Liver (tissue), 9 donors: ENCODE data around the gene FZR1. TPM values are rescaled to one million over a fixed set of nuclear protein-coding genes. Genes with fewer than 3 reads are reported as not detected.

Experiments used
- DNase-seq: peaks from one replicate; pipeline ENCODE4 v3.0.0-alpha.2; 2017; ENCODE audit warnings: low spot score
- H3K27ac ChIP-seq, 2 donors: one replicate each; pipeline ENCODE4 v1.7.0; 2013; ENCODE audit warnings: inconsistent platforms in 2 of 2, low read length in 2 of 2, control low read depth in 1 of 2, low read depth in 1 of 2, mild to moderate bottlenecking in 1 of 2
- H3K27me3 ChIP-seq, 4 donors: one replicate each; pipeline versions ENCODE4 v1.6.1 to v1.7.0; 2013; ENCODE audit warnings: low read length in 3 of 4, inconsistent platforms in 1 of 4, mild to moderate bottlenecking in 1 of 4, moderate library complexity in 1 of 4; ENCODE audit not compliant: control insufficient read depth in 4 of 4, insufficient read depth in 4 of 4
- H3K36me3 ChIP-seq, 4 donors: one replicate each; pipeline versions ENCODE4 v1.6.1 to v1.7.0; 2013; ENCODE audit warnings: low read length in 3 of 4, mild to moderate bottlenecking in 3 of 4, low read depth in 1 of 4, moderate library complexity in 1 of 4; ENCODE audit not compliant: control insufficient read depth in 4 of 4, insufficient read depth in 3 of 4
- H3K4me1 ChIP-seq, 4 donors: one replicate each; pipeline versions ENCODE4 v1.6.1 to v1.7.0; 2013; ENCODE audit warnings: low read length in 3 of 4, mild to moderate bottlenecking in 3 of 4, moderate library complexity in 1 of 4; ENCODE audit not compliant: control insufficient read depth in 4 of 4, insufficient read depth in 4 of 4
- H3K4me3 ChIP-seq, 3 donors: one replicate each; pipeline versions ENCODE4 v1.6.1 to v1.7.0; 2013; ENCODE audit warnings: low read length in 3 of 3, control low read depth in 1 of 3, low read depth in 1 of 3, mild to moderate bottlenecking in 1 of 3
- H3K9ac ChIP-seq, 2 donors: one replicate each; pipeline ENCODE4 v1.7.0; 2013; ENCODE audit warnings: low read length in 2 of 2, mild to moderate bottlenecking in 2 of 2, moderate library complexity in 2 of 2, control low read depth in 1 of 2, low read depth in 1 of 2
- H3K9me3 ChIP-seq, 4 donors: one replicate each; pipeline versions ENCODE4 v1.6.1 to v1.7.0; 2013; ENCODE audit warnings: low read length in 3 of 4; ENCODE audit not compliant: control insufficient read depth in 4 of 4
- CTCF ChIP-seq: fragments of 150-350 bp; IDR thresholded peaks from 2 replicates; pipeline ENCODE4 v1.5.1; 2017; ENCODE audit warnings: improper control_type of control experiment, low read depth, low read length; ENCODE audit not compliant: missing input control
- EGR1 ChIP-seq, 2 donors: IDR thresholded peaks; 2 replicates each; pipeline ENCODE4 v1.6.1; 2016 to 2018; ENCODE audit warnings: antibody characterized with exemption in 2 of 2, low read depth in 2 of 2
- GABPA ChIP-seq, 2 donors: IDR thresholded peaks in 1 of 2; conservative IDR thresholded peaks in 1 of 2; 2 replicates each; pipeline ENCODE4 v1.6.1; 2016; ENCODE audit warnings: antibody characterized with exemption in 2 of 2, mild to moderate bottlenecking in 1 of 2, moderate library complexity in 1 of 2
- HNF4A ChIP-seq, 2 donors: conservative IDR thresholded peaks; 2 replicates each; pipeline ENCODE4 v1.6.1; 2016; ENCODE audit warnings: antibody characterized with exemption in 2 of 2, mild to moderate bottlenecking in 2 of 2
- HNF4G ChIP-seq: IDR thresholded peaks from 2 replicates; pipeline ENCODE4 v1.6.1; 2016; ENCODE audit warnings: antibody characterized with exemption
- JUND ChIP-seq, 2 donors: IDR thresholded peaks; 2 replicates each; pipeline ENCODE4 v1.6.1; 2016; ENCODE audit warnings: antibody characterized with exemption in 2 of 2
- MAX ChIP-seq: IDR thresholded peaks from 2 replicates; pipeline ENCODE4 v1.6.1; 2016; ENCODE audit warnings: antibody characterized with exemption
- RAD21 ChIP-seq, 2 donors: IDR thresholded peaks; 2 replicates each; pipeline ENCODE4 v1.6.1; 2016; ENCODE audit warnings: antibody characterized with exemption in 2 of 2, mild to moderate bottlenecking in 2 of 2
- REST ChIP-seq: IDR thresholded peaks from 2 replicates; pipeline ENCODE4 v1.6.1; 2016; ENCODE audit warnings: antibody characterized with exemption, mild to moderate bottlenecking
- RXRA ChIP-seq, 2 donors: IDR thresholded peaks; 2 replicates each; pipeline ENCODE4 v1.6.1; 2017 to 2018; ENCODE audit warnings: antibody characterized with exemption in 2 of 2, mild to moderate bottlenecking in 1 of 2
- SP1 ChIP-seq: IDR thresholded peaks from 2 replicates; pipeline ENCODE4 v1.6.1; 2018; ENCODE audit warnings: antibody characterized with exemption, mild to moderate bottlenecking
- TAF1 ChIP-seq: conservative IDR thresholded peaks from 2 replicates; pipeline ENCODE4 v1.6.1; 2016; ENCODE audit warnings: antibody characterized with exemption, mild to moderate bottlenecking
- ZBTB33 ChIP-seq: IDR thresholded peaks from 2 replicates; pipeline ENCODE4 v1.6.1; 2016; ENCODE audit warnings: antibody characterized with exemption
- WGBS: extraction: QIAGEN DNeasy Blood & Tissue Kit; methylation state at CpG from one replicate; pipeline ENCODE4 v1.1.7; 2013; 5-methylcytosine and 5-hydroxymethylcytosine counted together
- polyA plus RNA-seq, 2 donors: library from polyadenylated mRNA; stranded (reverse) in 1 of 2; unstranded in 1 of 2; fragments of 200-250 nt in 1 of 2; fragments of >200 nt in 1 of 2; fragmentation: Nextera tagmentation in 1 of 2; extraction: Ambion mirVana in 1 of 2; gene quantifications; one replicate each; pipeline versions ENCODE4 v1.2.1 to v1.2.3, GENCODE V29; 2013 to 2015
- total RNA-seq, 2 donors: library from RNA; depleted of rRNA; stranded (reverse); fragments of >200 nt; gene quantifications; one replicate each; pipeline ENCODE4 v1.2.3, GENCODE V29; 2014
- donor health status: healthy.
- donor health status: healthy.
- donor health status: healthy.
- donor health status: healthy.
- donor health status: healthy.

Gene FZR1
- total and polyA plus RNA-seq, 4 donors = 17.0 to 27.3 (median 20.3) TPM

- no peak overlapping the region for H3K4me3 ChIP-seq
- no peak overlapping the region for H3K9ac ChIP-seq
- no peaks in the 10 kb centered on the region for H3K27me3 ChIP-seq
- no peaks in the 10 kb centered on the region for H3K9me3 ChIP-seq
- peaks cover 22 to 81% (median 65%) of the 10 kb centered on the region in 4 donors for H3K4me1 ChIP-seq
- H3K27ac ChIP-seq = no peak overlapping the region
- TF ChIP-seq HNF4A (conservative IDR thresholded peaks at IDR 0.05) (no peak), CTCF (no peak), HNF4G (no peak), GABPA (IDR thresholded peaks at IDR 0.05 in 1 of 2, conservative IDR thresholded peaks at IDR 0.05 in 1 of 2) (no peak), REST (no peak), RXRA (IDR thresholded peaks at IDR 0.05) (no peak), EGR1 (IDR thresholded peaks at IDR 0.05; ENCODE audit: low read depth in 2 of 2) (no peak), TAF1 (no peak), SP1 (no peak), MAX (no peak), ZBTB33 (no peak), RAD21 (IDR thresholded peaks at IDR 0.05) (no peak)
- DNase-seq = no peak
- 73% methylated on average over 26 of the region's 26 CpGs for WGBS
- H3K36me3 ChIP-seq = no peaks in the 10 kb centered on the region
Observed at GRCh38 chr19:3511506-3512251, 5.6 kb downstream of the FZR1 start.

GRCh38 chr19:3512562-3513228 is 6.6 kb downstream of the FZR1 start:
- no peak overlapping the region for H3K9ac ChIP-seq
- no peaks in the 10 kb centered on the region for H3K27me3 ChIP-seq
- no peak overlapping the region for H3K4me3 ChIP-seq
- no peaks in the 10 kb centered on the region for H3K36me3 ChIP-seq
- H3K9me3 ChIP-seq = no peaks in the 10 kb centered on the region
- WGBS = 85% methylated on average over 17 of the region's 17 CpGs
- TF ChIP-seq JUND (IDR thresholded peaks at IDR 0.05) = no peak
- no peak for DNase-seq
- H3K27ac ChIP-seq = no peak overlapping the region
- peaks cover 27 to 80% (median 65%) of the 10 kb centered on the region in 4 donors for H3K4me1 ChIP-seq
